Fibroblast of mammary gland (primary cell): ENCODE measurements around the gene ADAMTSL2.

Source experiments
- DNase-seq: peaks from one replicate; pipeline ENCODE4 v3.0.0-alpha.2; 2010; ENCODE audit warnings: low read depth
- H3K4me3 ChIP-seq: 2 replicates; pipeline ENCODE4 v1.5.1; 2011; ENCODE audit warnings: low read depth, mild to moderate bottlenecking, low read length, moderate library complexity; ENCODE audit not compliant: control insufficient read depth
- CTCF ChIP-seq: conservative IDR thresholded peaks from 2 replicates; pipeline ENCODE4 v1.5.1; 2011; ENCODE audit warnings: low read depth, low read length, inconsistent platforms; ENCODE audit not compliant: control insufficient read depth, insufficient read depth

Gene ADAMTSL2

DNA sequence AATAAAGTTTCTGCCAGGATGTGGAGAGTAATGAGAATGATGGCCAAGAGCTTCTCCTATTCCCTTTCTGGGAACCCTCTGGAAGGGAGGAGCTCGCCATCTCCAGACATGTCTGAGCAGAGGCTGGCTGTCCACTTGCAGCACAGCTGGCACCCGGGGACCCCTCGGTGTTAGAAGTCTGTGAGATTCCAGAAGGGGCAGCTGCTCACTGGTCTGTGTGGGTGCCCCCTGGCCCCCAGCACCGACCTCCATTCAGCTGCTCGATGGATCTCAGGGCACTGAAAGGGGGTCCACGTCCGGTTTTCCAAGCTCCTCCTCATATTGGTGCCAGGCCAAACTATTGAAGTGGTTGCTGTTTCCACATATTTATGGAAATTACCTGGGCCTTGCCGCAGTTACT, 78.3 kb downstream of the ADAMTSL2 start:
- no peak for DNase-seq
- no peak overlapping the region for H3K4me3 ChIP-seq
- no peak for TF ChIP-seq CTCF

DNA sequence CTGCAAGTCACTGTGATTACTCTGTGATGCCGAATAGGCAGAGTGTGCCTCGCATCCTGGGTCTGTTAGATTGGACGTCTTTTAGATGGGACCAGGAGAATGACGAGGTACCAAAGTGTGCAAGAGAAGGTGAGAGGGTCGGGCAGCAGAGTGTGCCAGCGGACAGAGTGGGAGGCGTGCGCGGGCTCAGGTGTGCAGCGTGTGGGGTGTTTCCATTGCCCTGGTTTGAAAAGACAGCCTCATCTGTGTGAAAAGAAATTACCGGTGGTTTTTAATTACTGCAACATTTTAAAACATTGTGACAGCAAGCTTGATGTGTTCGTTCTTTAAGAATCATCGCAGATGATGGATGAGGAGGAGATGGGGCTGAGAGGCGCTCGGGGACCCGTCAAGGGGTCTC, 78.9 kb downstream of the ADAMTSL2 start:
- H3K4me3 ChIP-seq: no peak overlapping the region
- no peak for DNase-seq
- no peak for TF ChIP-seq CTCF

DNA sequence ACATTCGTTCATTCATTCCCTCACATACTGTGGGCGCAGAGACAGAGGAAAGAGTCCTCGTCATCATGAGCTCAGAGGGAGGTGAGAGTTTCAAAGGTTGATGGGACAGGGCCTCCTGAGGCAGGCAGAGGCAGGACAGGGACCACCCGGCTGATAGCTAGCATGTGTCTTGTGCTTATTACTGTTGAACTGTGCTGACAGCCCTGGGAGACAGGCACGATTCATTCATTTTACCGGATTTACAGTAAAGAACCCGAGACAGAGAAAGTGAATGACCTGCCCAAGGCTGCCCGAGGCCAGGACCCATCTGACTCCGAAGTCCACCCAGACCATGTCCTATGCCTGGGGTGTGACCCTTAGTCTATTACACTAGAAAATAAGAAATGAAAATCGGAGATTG, 79.6 kb downstream of the ADAMTSL2 start:
- H3K4me3 ChIP-seq: no peak overlapping the region
- TF ChIP-seq CTCF: no peak

DNA sequence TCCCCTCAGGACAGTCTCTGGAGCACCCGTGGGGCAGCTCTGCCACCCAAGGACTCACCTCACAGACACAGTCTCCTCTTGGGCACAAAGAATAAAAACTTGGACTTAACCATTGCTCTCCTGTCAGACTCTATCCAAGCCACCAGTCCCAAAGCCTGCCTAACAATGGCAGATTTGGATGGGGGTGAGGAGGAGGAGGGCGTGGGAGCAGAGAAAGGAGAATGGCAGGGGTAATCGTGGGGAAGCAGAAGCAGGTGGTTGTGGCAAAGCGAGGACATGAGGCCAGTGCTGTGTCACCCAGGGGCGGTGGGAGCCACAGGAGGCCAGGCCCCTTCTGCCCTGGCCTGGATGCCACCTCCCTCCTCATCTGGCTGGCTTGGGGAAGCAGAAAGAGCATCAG, 80.2 kb downstream of the ADAMTSL2 start:
- DNase-seq: no peak

More for the DNA sequence above, 79.6 kb downstream of the ADAMTSL2 start:
- DNase-seq: no peak

GRCh38 chr9:133615186-133615585, 80.7 kb downstream of the ADAMTSL2 start:
- no peak overlapping the region for H3K4me3 ChIP-seq
- no peak for TF ChIP-seq CTCF
- DNase-seq: no peak

More for the DNA sequence above, 80.2 kb downstream of the ADAMTSL2 start:
- no peak for TF ChIP-seq CTCF
- no peak overlapping the region for H3K4me3 ChIP-seq

DNA sequence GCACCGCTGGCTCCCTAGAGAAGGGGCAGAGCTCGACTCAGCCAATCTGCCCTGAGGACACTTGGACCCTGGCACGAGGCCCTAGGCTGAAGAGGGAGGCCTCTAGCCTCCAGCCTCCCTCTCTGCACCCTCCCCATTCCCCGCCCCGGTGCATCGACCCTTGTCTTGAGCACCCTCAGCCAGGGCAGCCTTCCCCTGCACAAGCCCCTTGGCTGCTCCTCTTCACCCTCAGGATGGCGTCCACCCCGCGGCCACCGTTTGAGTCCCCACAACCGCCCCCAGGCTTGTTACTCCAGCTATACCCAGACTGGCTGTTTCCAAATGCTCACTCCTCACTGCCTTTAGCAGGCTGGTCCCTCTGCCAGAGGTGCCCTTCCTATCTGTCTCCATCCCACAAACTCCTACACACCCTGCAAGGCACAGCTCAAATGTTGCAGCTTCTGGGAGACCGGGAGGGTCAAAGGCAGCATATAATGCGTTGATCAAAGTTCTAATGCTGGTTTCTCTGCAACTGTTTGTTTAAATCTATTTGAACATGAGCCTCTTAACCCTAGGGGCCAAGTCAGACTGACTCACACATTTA, 81.2 kb downstream of the ADAMTSL2 start:
- no peak for DNase-seq
- no peak for TF ChIP-seq CTCF

More for the DNA sequence above, 81.2 kb downstream of the ADAMTSL2 start:
- H3K4me3 ChIP-seq: no peak overlapping the region
